Inferior parietal cortex (tissue), 1 donor: Measurements from ENCODE around the gene TRIM75.
"Not testable (repeated sequence)": the region's sequence is repeated elsewhere in the genome, so short reads cannot be mapped to it uniquely, and the experiment has no call there.

Experiments
- DNase-seq: peaks from one replicate; pipeline ENCODE4 v3.0.0-alpha.2; 2016; ENCODE audit errors: extremely low spot score

Gene TRIM75

DNA sequence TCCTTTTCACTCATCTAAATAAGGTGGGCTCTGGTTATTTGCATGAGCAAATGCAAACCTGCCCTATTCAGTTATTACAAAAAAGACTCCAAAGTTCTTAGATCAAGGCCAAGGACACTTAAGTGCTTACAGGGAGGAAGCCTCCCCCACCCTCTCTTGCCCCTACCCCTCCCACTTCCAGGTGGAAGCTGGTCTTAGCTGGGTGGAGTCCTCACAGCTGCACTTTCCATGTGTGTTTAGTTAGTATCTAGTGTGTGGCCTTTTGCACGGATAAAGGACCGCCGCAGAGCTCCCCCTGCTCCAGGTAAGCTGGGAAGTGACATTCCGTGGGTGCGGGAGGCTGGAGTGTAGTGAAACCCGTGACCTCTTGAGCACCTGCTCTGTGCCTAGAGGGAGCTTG lies at the start of gene TRIM75:
TSS of gene TRIM75 (plus strand) at position 222 of the 400 bp plus-strand sequence. CDS start 5,282 bp downstream, outside the sequence.
- DNase-seq: no peak

DNA sequence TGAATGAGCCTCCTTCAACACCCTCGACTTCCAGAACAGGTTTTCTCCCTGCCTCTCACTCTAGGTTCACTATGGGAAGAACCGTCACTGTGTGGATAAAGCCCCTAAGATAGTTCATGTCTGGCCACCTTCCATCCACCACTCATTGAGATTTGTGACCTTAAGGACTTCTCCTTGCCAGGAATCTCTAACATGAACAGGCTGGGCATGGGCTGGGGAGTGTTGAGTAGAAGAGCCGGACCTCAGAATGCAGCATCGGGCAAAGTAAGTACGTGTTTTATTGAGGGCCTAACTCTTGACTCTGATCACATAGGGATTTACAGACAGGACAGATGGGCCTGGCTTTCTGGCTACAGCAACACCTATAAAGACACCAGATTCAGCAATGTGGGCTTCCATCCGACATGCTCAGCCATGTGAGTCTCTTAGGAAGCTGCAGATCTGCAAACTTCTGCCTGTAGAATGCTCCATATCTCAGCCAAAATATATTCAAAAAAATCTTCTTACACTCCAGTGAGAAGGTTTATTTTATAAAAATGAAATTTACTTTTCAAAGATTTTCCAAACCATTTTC lies 48.2 kb upstream of the TRIM75 start:
- DNase-seq: no peak

- no peak for DNase-seq
Measured at GRCh38 chr4:165006456-165006855, 47.2 kb upstream of the TRIM75 start.

GRCh38 chr4:165006886-165007285 lies 46.8 kb upstream of the TRIM75 start:
- DNase-seq: no peak

- DNase-seq: no peak
Measured at GRCh38 chr4:165009493-165010227, 44.0 kb upstream of the TRIM75 start.

- no peak for DNase-seq
Measured at GRCh38 chr4:165010487-165010886, 43.2 kb upstream of the TRIM75 start.

- DNase-seq: no peak
Measured at GRCh38 chr4:165010991-165011390, 42.7 kb upstream of the TRIM75 start.

DNA sequence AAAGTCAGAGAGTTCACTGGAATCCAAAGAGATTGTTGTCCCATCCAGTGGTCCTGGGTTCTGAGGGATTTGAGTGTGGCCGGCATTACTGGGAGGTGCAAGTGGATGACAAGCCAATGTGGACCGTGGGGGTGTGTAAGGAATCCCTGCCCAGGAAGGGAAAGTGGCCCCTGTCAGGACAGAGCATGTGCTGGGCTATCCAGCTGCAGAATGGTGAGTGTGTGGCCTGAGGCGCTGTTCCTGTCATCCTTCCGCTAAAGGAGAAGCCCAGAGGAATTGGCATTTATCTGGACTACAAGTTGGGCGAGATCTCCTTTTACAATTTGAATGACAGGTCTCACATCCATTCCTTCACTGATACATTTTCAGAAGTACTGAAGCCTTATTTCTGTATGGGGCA lies 42.3 kb upstream of the TRIM75 start:
- DNase-seq: no peak

- DNase-seq: no peak
Measured at GRCh38 chr4:165013691-165014090, 40.0 kb upstream of the TRIM75 start.

GRCh38 chr4:165016971-165017370 lies 36.7 kb upstream of the TRIM75 start:
- no peak for DNase-seq

GRCh38 chr4:165019995-165020394 lies 33.7 kb upstream of the TRIM75 start:
- not testable (repeated sequence) for DNase-seq

DNA sequence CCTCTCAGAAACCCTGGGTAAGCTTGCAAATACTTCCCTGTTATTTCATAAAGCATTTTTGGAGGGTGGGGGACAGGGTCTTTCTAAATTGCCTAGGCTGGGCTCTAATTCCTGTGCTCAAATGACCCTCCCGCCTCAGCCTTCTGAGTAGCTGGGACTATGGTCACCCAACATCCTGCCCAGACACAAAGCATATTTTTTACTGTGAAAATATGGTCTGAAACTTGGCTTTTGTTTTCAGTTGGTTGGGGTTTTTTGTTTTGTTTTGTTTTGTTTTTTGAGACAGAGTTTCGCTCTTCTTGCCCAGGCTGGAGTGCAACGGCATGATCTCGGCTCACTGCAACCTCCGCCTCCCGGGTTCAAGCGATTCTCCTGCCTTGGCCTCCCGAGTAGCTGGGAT lies 27.9 kb upstream of the TRIM75 start:
- not testable (repeated sequence) for DNase-seq

DNA sequence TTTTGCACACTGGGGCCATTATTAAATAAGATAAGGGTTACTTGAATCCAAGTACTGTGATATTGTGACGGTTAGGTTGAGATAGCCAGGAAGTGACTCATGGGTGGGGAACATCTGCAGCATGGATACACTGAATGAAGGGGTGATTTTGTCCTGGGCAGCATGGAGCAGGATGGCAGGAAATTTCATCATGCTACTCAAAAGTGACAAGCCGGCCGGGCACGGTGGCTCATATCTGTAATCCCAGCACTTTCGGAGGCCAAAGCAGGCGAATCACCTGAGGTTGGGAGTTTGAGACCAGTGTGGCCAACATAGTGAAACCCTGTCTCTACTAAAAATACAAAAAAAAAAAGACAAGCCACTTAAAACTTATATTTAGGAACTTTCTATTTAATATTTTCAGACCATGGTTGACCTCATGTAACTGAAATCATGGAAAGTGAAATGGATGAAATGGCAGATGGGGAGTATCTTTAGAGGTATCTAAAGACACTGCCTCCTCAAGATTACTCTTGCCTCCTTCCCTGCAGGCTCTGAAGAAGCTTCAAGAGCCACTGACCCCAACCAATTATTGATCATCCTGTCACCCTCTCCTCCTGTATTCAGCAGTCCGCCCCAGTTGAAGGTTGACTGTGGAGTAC lies 25.8 kb upstream of the TRIM75 start:
- DNase-seq: no peak

DNA sequence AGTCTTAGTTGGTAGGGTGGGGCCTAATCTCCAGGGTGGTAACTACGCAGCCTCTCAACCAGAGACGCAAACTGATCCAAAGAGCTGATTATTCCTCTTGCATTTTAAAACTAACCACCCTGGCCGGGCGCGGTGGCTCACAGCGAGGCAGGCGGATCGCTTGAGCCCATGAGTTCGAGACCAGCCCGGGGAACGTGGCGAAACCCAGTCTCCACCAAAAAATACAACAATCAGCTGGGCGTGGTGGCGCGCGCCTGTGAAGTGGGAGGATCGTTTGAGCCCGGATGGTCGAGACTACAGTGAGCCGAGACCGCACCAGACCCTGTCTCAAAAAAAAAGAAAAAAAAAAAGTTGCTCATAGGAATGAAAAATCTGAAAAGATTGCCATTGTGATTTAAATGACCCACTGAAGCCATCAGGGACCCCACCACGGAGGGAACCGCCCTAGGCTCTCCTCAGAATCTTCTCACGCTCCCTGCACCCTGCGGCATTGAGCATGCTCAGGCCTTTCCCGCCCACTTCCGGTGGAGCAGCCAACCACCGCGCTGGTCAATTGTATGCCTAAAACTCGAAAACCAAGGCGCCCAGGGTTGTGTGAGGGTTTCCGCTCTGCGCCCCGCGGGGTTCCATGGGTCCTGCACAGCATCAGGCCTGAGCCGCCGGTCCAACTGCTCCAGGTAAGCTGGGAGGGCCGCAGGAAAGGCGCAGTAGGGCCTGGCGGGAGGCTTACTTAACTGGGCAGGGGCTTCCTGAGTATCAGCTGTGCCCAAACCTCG lies 22.0 kb upstream of the TRIM75 start, which contains the start of gene TRIM60:
TSS of gene TRIM60 (plus strand) at position 564 of the 776 bp plus-strand sequence. CDS start 8,074 bp downstream, outside the sequence.
- no peak for DNase-seq

- no peak for DNase-seq
Measured at GRCh38 chr4:165048170-165048569, 5.5 kb upstream of the TRIM75 start.

DNA sequence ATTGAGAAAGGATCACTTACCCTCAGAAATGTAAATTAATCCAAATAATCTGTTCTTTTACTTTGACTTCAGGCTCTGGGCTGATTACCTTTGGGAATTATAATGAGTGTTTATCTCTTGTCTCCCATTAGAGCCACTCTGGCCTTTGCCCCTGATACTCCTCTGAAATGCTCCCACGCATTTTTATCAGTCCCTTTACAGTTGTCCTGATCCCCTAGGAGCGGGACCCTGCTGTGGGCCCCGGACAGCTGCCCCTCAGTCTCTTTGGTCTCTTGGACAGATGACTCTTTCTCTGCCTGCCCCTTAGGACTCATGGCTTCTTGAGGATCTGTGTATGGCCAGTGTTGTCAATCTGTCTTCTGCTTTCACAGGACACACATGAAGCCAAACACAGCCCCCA lies 1.0 kb upstream of the TRIM75 start:
- no peak for DNase-seq

DNA sequence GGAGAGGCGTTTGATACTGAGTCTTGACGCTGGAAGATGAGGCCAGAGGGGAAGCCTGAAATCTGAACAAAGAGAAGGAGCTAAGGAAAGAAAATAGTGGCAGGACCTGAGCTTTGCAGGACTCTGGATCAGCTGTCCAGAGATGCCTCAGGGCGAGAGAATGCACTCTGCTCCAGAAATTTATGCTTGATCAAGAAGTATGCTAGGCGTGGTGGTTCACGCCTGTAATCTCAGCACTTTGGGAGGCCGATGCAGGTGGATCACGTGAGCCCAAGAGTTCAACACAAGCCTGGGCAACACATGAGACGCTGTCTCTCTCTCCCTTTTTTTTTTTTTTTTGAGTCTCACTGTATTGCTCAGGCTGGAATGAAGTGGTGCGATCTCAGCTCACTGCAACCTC lies 1.9 kb downstream of the TRIM75 start:
- no peak for DNase-seq

- DNase-seq: no peak
Measured at GRCh38 chr4:165058666-165059065, 5.0 kb downstream of the TRIM75 start.

- DNase-seq: no peak
Measured at GRCh38 chr4:165059386-165059785, 5.7 kb downstream of the TRIM75 start.

- peak; percentile 36 for DNase-seq
Measured at GRCh38 chr4:165060938-165061337, 7.3 kb downstream of the TRIM75 start.

DNA sequence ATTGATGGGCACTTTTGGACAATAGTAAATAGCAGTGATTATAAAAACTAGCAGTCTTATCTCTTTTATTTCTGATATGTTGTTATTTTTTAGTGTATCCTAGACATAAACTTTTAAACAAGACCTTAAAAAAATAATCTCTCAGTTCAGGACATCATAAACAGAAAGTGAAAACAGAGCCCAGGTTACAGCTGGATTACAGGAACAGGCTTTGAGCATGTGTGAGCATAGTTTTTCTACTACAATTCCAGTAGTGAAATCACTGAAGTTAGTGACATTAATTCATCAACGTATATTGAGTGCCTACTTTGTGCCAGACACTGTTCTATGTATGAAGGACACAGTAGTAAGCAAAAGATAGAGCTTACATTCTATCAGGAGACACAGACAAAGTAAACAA lies 16.9 kb downstream of the TRIM75 start:
- no peak for DNase-seq

DNA sequence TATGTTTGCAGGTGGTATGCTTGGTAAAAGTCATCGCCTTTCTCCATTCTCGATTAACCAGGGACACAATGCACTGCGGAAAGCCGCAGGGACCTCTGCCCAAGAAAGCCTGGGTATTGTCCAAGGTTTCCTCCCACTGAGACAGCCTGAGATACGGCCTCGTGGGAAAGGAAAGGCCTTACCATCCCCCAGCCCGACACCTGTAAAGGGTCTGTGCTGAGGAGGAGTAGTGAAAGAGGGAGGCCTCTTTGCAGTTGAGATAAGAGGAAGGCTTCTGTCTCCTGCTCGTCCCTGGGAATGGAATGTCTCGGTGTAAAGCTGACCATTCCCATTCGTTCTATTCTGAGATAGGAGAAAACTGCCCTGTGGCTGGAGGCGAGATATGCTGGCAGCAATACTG lies 19.7 kb downstream of the TRIM75 start:
- DNase-seq: not testable (repeated sequence)
